Right ventricle myocardium inferior (tissue), 1 donor: ENCODE data around the gene STARD5. TPM values are rescaled to one million over a fixed set of nuclear protein-coding genes. Genes with fewer than 3 reads are reported as not detected.

ENCODE experiments used
- ATAC-seq: fragments of 200-7000 bp; cut with Tn5 transposase; one replicate; pipeline ENCODE4 v1.9.1; 2020; ENCODE audit warnings: mild to moderate bottlenecking, moderate library complexity
- DNase-seq: peaks from one replicate; pipeline ENCODE4 v3.0.0; 2021; ENCODE audit errors: missing footprints
- intact Hi-C: fragments of 100-400 bp; cut with DNase I; formaldehyde crosslinking; loops from one replicate; pipeline ENCODE4 v1.11.0; 2022
- total RNA-seq: library from RNA; stranded (reverse); fragmentation: NEBNext Ultra II Directional; extraction: Animal tissue kit (Norgen Biotek cat#: 25700); gene quantifications from one replicate; pipeline ENCODE4 v1.2.1, GENCODE V29; 2021
- donor health status: DM: no; HTN: yes; CAD: no; lungs with severe emphysema.

STARD5 gene
- total RNA-seq, 1 donor from 2014 or later: 2.2 TPM

- ATAC-seq (no peak), DNase-seq (no peak)
- intact Hi-C loops: no loop called here
Measured at GRCh38 chr15:81317642-81318017, 6.3 kb downstream of the STARD5 start.

GRCh38 chr15:81316267-81316666 lies 7.7 kb downstream of the STARD5 start:
- ATAC-seq: no peak
- intact Hi-C loops: no loop called here

GRCh38 chr15:81315452-81316175 lies 8.3 kb downstream of the STARD5 start:
- intact Hi-C loops: no loop called here
- ATAC-seq (no peak), DNase-seq (no peak)

More at GRCh38 chr15:81316267-81316666, 7.7 kb downstream of the STARD5 start:
- no peak for DNase-seq

GRCh38 chr15:81314378-81314777 lies 9.6 kb downstream of the STARD5 start:
- intact Hi-C loops: no loop called here

GRCh38 chr15:81313686-81314085 lies 10.3 kb downstream of the STARD5 start:
- intact Hi-C loops: no loop called here
- DNase-seq: no peak
- no peak for ATAC-seq

More at GRCh38 chr15:81314378-81314777, 9.6 kb downstream of the STARD5 start:
- no peak for DNase-seq
- ATAC-seq: no peak

- ATAC-seq (peak; percentile 84), DNase-seq (peak; percentile 80)
- intact Hi-C loops: no loop called here
Measured at GRCh38 chr15:81312790-81313543, 11.0 kb downstream of the STARD5 start.

GRCh38 chr15:81311752-81312464 lies 12.0 kb downstream of the STARD5 start:
- ATAC-seq: peak; percentile 24
- no peak for DNase-seq
- intact Hi-C loops: no loop called here

GRCh38 chr15:81310480-81310879 lies 13.5 kb downstream of the STARD5 start:
- no peak for ATAC-seq
- intact Hi-C loops: no loop called here
- no peak for DNase-seq

- intact Hi-C loops: no loop called here
- no peak for ATAC-seq
- DNase-seq: no peak
Measured at GRCh38 chr15:81309647-81310450, 14.1 kb downstream of the STARD5 start.

GRCh38 chr15:81308260-81308659 lies 15.7 kb downstream of the STARD5 start:
- DNase-seq: no peak
- ATAC-seq: no peak
- intact Hi-C loops: no loop called here

- intact Hi-C loops: no loop called here
- no peak for DNase-seq
- peak; percentile 73 for ATAC-seq
Measured at GRCh38 chr15:81304226-81304625, 19.7 kb downstream of the STARD5 start.

- ATAC-seq (no peak), DNase-seq (no peak)
- intact Hi-C loops: no loop called here
Measured at GRCh38 chr15:81303244-81304225, 20.4 kb downstream of the STARD5 start.

- DNase-seq (no peak), ATAC-seq (peak; percentile 20)
- intact Hi-C loops: no loop called here
Measured at GRCh38 chr15:81302701-81303109, 21.2 kb downstream of the STARD5 start.

- intact Hi-C loops: no loop called here
- DNase-seq (no peak), ATAC-seq (peak; percentile 51)
Measured at GRCh38 chr15:81301815-81302399, 22.0 kb downstream of the STARD5 start.

GRCh38 chr15:81301385-81301784 lies 22.6 kb downstream of the STARD5 start:
- DNase-seq (no peak), ATAC-seq (no peak)
- intact Hi-C loops: no loop called here

GRCh38 chr15:81299630-81300273 lies 24.2 kb downstream of the STARD5 start:
- DNase-seq (no peak), ATAC-seq (no peak)
- intact Hi-C loops: no loop called here

- ATAC-seq (no peak), DNase-seq (no peak)
- intact Hi-C loops: no loop called here
Measured at GRCh38 chr15:81299156-81299555, 24.8 kb downstream of the STARD5 start.
